ENCODE results near the gene DNAH11. TPM values are rescaled to one million over a fixed set of nuclear protein-coding genes. Genes with fewer than 3 reads are reported as not detected.
"Not testable (repeated sequence)": the region's sequence is repeated elsewhere in the genome, so short reads cannot be mapped to it uniquely, and the experiment has no call there.

Gene DNAH11
- total RNA-seq, 4 donors from 2014 or later, result 0.20 to 2.5 (median 0.71) TPM

DNA sequence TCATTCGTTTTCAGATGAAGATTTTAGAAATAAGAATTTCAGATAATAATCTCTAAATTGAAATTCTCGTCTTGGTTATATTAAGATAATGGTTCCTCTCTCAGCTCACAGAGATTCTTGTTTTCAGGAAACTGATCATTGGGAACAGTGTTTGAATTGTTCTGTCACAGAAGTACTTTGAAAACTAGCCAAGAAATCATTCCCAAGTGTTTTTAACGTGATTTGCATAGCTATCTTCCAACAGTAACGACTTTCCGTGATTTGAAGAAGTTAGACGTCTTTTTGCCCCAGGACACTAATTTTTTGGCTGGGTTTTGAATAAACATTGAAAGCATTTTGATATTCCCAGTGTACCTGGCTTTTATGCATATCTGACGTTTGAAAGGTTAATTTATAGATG lies 286.9 kb downstream of the DNAH11 start:
- no peak overlapping the region for H3K27ac ChIP-seq
- no peak overlapping the region for H3K4me3 ChIP-seq
- H3K27me3 ChIP-seq, result no peaks in the 10 kb centered on the region
- TF ChIP-seq CTCF (IDR thresholded peaks at IDR 0.05), result no peak
- no peak for TF ChIP-seq POLR2A (IDR thresholded peaks at IDR 0.05)
- no peak for TF ChIP-seq EP300 (IDR thresholded peaks at IDR 0.05)
- 16 to 24% methylated on average over 7 of the region's 7 CpGs for WGBS, 2 donors
- no peaks in the 10 kb centered on the region for H3K9me3 ChIP-seq
- DNase-seq (ENCODE audit: low spot score in 2 of 2), result no peak
- no peaks in the 10 kb centered on the region for H3K36me3 ChIP-seq
- peaks cover 0 to 3% (median 0%) of the 10 kb centered on the region in 4 donors for H3K4me1 ChIP-seq

GRCh38 chr7:21844742-21845141 lies 301.9 kb downstream of the DNAH11 start:
- Histone ChIP-seq H3K27me3 (no peaks in the 10 kb centered on the region), H3K4me1 (no peaks in the 10 kb centered on the region), H3K4me3 (no peak overlapping the region), H3K9me3 (peaks cover 0 to 3% (median 0%) of the 10 kb centered on the region in 4 donors), H3K36me3 (no peaks in the 10 kb centered on the region), H3K27ac (no peak overlapping the region)
- WGBS, 2 donors, result 44 to 45% methylated on average over 1 of the region's 1 CpG
- TF ChIP-seq EP300 (IDR thresholded peaks at IDR 0.05) (no peak), CTCF (IDR thresholded peaks at IDR 0.05) (no peak), POLR2A (IDR thresholded peaks at IDR 0.05) (no peak)
- DNase-seq (ENCODE audit: low spot score in 2 of 2), result no peak

DNA sequence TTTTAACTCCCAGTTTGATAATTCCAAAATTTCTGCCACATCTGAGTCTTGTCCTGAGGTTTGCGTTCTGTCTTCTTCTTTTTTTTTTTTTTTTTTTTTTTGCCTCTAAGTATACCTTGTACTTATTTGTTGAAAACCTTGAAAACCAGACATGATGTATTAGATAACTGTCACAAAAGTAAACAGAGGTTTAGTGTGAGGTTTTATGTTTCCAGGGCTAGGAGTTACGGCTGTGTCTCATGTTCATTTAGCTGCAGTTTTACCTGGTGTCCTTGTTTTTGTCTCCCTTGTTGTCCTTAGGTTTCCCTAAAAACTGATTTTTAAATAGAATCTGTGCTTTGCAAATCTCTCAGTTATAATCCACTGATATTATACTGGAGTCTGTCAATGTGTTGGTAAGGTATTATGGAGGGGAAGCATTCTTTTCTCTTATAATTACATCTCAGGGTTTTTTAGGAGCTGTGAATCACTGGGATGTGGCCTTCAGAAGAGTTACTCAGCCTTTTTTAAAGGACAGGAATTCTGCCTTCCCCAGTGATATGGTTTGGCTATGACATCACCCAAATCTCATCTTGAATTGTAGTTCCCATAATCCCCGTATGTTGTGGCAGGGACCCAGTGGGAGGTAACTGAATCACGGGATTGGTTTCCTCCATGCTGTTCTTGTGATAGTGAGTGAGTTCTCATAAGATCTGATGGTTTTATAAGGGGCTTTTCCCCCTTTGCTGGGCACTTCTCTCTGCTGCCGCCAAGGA lies 307.9 kb downstream of the DNAH11 start:
- Histone ChIP-seq H3K4me1 (no peaks in the 10 kb centered on the region), H3K27me3 (no peaks in the 10 kb centered on the region), H3K4me3 (no peak overlapping the region), H3K9me3 (peaks cover 0 to 3% (median 0%) of the 10 kb centered on the region in 4 donors), H3K36me3 (no peaks in the 10 kb centered on the region), H3K27ac (no peak overlapping the region)
- DNase-seq (ENCODE audit: low spot score in 2 of 2), result no peak
- 74 to 87% methylated on average over 5 of the region's 5 CpGs for WGBS, 2 donors
- TF ChIP-seq POLR2A (IDR thresholded peaks at IDR 0.05) (no peak), CTCF (IDR thresholded peaks at IDR 0.05) (no peak), EP300 (IDR thresholded peaks at IDR 0.05) (no peak)

DNA sequence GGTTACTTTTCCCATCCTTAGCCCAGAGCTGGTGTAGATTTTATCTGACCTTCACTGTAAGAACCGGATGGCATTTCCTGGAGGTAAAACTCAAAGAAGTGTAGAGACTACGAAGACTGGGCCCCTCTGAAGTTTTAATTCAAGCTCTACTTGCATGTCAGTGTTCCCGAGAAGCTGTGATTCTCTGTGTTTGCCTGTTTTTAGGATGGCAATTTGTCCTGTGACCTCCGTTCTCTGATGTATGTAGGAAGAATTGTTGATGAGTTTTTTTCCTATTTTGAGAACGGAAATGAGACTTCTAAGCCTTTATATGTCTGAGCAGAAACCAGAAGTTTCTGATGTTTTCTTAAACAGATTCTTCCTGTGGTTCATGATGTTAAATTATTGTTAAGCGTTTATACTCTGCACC lies 308.7 kb downstream of the DNAH11 start:
- no peak overlapping the region for H3K27ac ChIP-seq
- no peaks in the 10 kb centered on the region for H3K4me1 ChIP-seq
- H3K36me3 ChIP-seq, result no peaks in the 10 kb centered on the region
- no peak for TF ChIP-seq EP300 (IDR thresholded peaks at IDR 0.05)
- TF ChIP-seq POLR2A (IDR thresholded peaks at IDR 0.05), result no peak
- TF ChIP-seq CTCF (IDR thresholded peaks at IDR 0.05), result no peak
- H3K9me3 ChIP-seq, result peaks cover 0 to 3% (median 0%) of the 10 kb centered on the region in 4 donors
- 50 to 60% methylated on average over 6 of the region's 6 CpGs for WGBS, 2 donors
- no peak overlapping the region for H3K4me3 ChIP-seq
- no peak for DNase-seq (ENCODE audit: low spot score in 2 of 2)
- H3K27me3 ChIP-seq, result no peaks in the 10 kb centered on the region

GRCh38 chr7:21865631-21866204 lies 322.9 kb downstream of the DNAH11 start:
- not testable (repeated sequence) for H3K9me3 ChIP-seq

More at GRCh38 chr7:21865631-21866204, 322.9 kb downstream of the DNAH11 start:
- DNase-seq (ENCODE audit: low spot score in 2 of 2); H3K27me3 ChIP-seq; H3K4me3 ChIP-seq; H3K36me3 ChIP-seq; H3K4me1 ChIP-seq; H3K27ac ChIP-seq: not testable (repeated sequence)
- WGBS, 2 donors, result 64 to 65% methylated on average over 7 of the region's 7 CpGs

Measured in tibial nerve (tissue), 4 donors.